GM12878 (cell line): ENCODE data around the gene STAT5A. TPM values are rescaled to one million over a fixed set of nuclear protein-coding genes. Genes with fewer than 3 reads are reported as not detected.

Source experiments
- ATAC-seq: fragments of 200-7000 bp; cut with Tn5 transposase; 3 replicates; pipeline ENCODE4 v1.9.1; 2020; ENCODE audit warnings: mild to moderate bottlenecking, moderate library complexity
- BruUV-seq: library from RNA; stranded (reverse); fragments of 400-500 nt; replicated peaks from 2 replicates; lab custom pipeline; 2021; lab: Mats Ljungman, UMichigan
- CTCF ChIA-PET: fragments of 300-600 bp; sonication (Branson Sonifier 250); formaldehyde crosslinking; extraction: SDS; loops from one replicate; lab custom pipeline; 2021; ENCODE audit warnings: inconsistent platforms; lab: Yijun Ruan, JAX
- POLR2A ChIA-PET: fragments of 350-600 bp; formaldehyde crosslinking; extraction: SDS; loops from one replicate; lab custom pipeline; 2021; ENCODE audit warnings: inconsistent platforms; lab: Charles Lee
- RAD21 ChIA-PET: fragments of 300-600 bp; sonication (Branson Sonifier 250); formaldehyde crosslinking; loops from one replicate; lab custom pipeline; 2023; ENCODE audit warnings: antibody characterized with exemption; ENCODE audit not compliant: unreplicated experiment; lab: Charles Lee
- SMC1A ChIA-PET: fragments of 300-600 bp; sonication (Branson Sonifier 250); formaldehyde crosslinking; loops from one replicate; lab custom pipeline; 2023; ENCODE audit not compliant: unreplicated experiment, uncharacterized antibody; lab: Charles Lee
- DNase-seq: peaks from one replicate; pipeline ENCODE4 v3.0.0-alpha.2; 2011; ENCODE audit warnings: low read depth, low spot score
- FAIRE-seq: peaks from 3 replicates; lab custom pipeline; 2011; peaks lifted over from hg19 to GRCh38; lab: Jason Lieb, UNC
- H2AFZ ChIP-seq: 2 replicates; pipeline ENCODE4 v1.6.0; 2011; ENCODE audit warnings: low read depth, low read length, control low read depth; ENCODE audit not compliant: control insufficient read depth
- H3K27ac ChIP-seq: 2 replicates; pipeline ENCODE4 v1.5.1; 2011; ENCODE audit warnings: control low read depth; ENCODE audit not compliant: control insufficient read depth, insufficient read depth
- H3K27me3 ChIP-seq, 2 experiments: replicated peaks in 1 of 2; 2 replicates each; pipeline versions ENCODE4 v1.6.0 to v1.6.1; 2011; ENCODE audit warnings: low read length in 1 of 2; ENCODE audit not compliant: control insufficient read depth in 2 of 2, insufficient read depth in 2 of 2
- H3K36me3 ChIP-seq, 2 experiments: 2 replicates each; pipeline ENCODE4 v1.5.1; 2011; ENCODE audit warnings: low read length in 1 of 2; ENCODE audit not compliant: control insufficient read depth in 2 of 2, insufficient read depth in 2 of 2
- H3K4me1 ChIP-seq: 2 replicates; pipeline ENCODE4 v1.6.1; 2011; ENCODE audit warnings: mild to moderate bottlenecking, low read length, moderate library complexity, mixed read lengths; ENCODE audit not compliant: control insufficient read depth, insufficient read depth
- H3K4me2 ChIP-seq: 2 replicates; pipeline ENCODE4 v1.6.0; 2011; ENCODE audit warnings: control low read depth; ENCODE audit not compliant: control insufficient read depth, insufficient read depth
- H3K4me3 ChIP-seq: fragments of 200-600 bp; sonication (generic); 2 replicates; pipeline ENCODE4 v1.5.1; 2016
- H3K79me2 ChIP-seq: 2 replicates; pipeline ENCODE4 v1.6.0; 2011; ENCODE audit warnings: low read length; ENCODE audit not compliant: control insufficient read depth, insufficient read depth
- H3K9ac ChIP-seq: 2 replicates; pipeline ENCODE4 v1.8.0; 2011; ENCODE audit warnings: low read length, control low read depth, mixed read lengths; ENCODE audit not compliant: control insufficient read depth, insufficient read depth
- H3K9me3 ChIP-seq: replicated peaks from 3 replicates; pipeline ENCODE4 v1.5.1; 2011; ENCODE audit warnings: mild to moderate bottlenecking, low read length; ENCODE audit not compliant: control insufficient read depth, insufficient read depth
- H4K20me1 ChIP-seq: 2 replicates; pipeline ENCODE4 v1.6.0; 2011; ENCODE audit not compliant: control insufficient read depth, insufficient read depth
- CREB1 ChIP-seq: IDR thresholded peaks from 2 replicates; pipeline ENCODE4 v1.6.1; 2012; ENCODE audit warnings: low read depth, mild to moderate bottlenecking, inconsistent platforms
- EP300 ChIP-seq, 2 experiments: fragments of 150-350 bp in 1 of 2; IDR thresholded peaks; 2 replicates each; pipeline ENCODE4 v1.6.1; 2011 to 2012; ENCODE audit warnings: low read depth in 2 of 2, low read length in 2 of 2, borderline replicate concordance in 1 of 2, improper control_type of control experiment in 1 of 2, inconsistent platforms in 1 of 2; ENCODE audit not compliant: control insufficient read depth in 1 of 2
- FOXK2 ChIP-seq: fragments of 450-650 bp; IDR thresholded peaks from 2 replicates; pipeline ENCODE4 v1.6.1; 2017; ENCODE audit warnings: mild to moderate bottlenecking, moderate library complexity
- HCFC1 ChIP-seq: fragments of 150-350 bp; IDR thresholded peaks from 2 replicates; pipeline ENCODE4 v1.6.1; 2014; ENCODE audit warnings: low read length
- JUND ChIP-seq: IDR thresholded peaks from 2 replicates; pipeline ENCODE4 v1.6.1; 2012; ENCODE audit warnings: low read depth, mild to moderate bottlenecking, low read length, improper control_type of control experiment, moderate library complexity
- KLF5 ChIP-seq: fragments of 450-650 bp; IDR thresholded peaks from 2 replicates; pipeline ENCODE4 v1.6.1; 2014; ENCODE audit warnings: mild to moderate bottlenecking; ENCODE audit not compliant: partially characterized antibody
- MTA3 ChIP-seq: IDR thresholded peaks from 2 replicates; pipeline ENCODE4 v1.6.1; 2012; ENCODE audit warnings: low read length, inconsistent platforms, borderline replicate concordance
- NFIC ChIP-seq: IDR thresholded peaks from 2 replicates; pipeline ENCODE4 v1.6.1; 2012; ENCODE audit warnings: low read depth, mild to moderate bottlenecking, inconsistent platforms, low read length, moderate library complexity
- POU2F2 ChIP-seq: IDR thresholded peaks from 3 replicates; pipeline ENCODE4 v1.6.1; 2011; ENCODE audit warnings: low read depth, mild to moderate bottlenecking, low read length, borderline replicate concordance
- TCF12 ChIP-seq: IDR thresholded peaks from 2 replicates; pipeline ENCODE4 v1.6.1; 2011; ENCODE audit warnings: low read depth, mild to moderate bottlenecking, low read length
- WRNIP1 ChIP-seq: IDR thresholded peaks from 2 replicates; pipeline ENCODE4 v1.6.1; 2011; ENCODE audit warnings: low read depth, low read length, improper control_type of control experiment, borderline replicate concordance
- WGBS: methylation state at CpG from one replicate; pipeline ENCODE4 v1.1.6; 2016; ENCODE audit warnings: low lambda C conversion rate; ENCODE audit not compliant: insufficient replicate concordance, insufficient coverage; ENCODE audit errors: missing lambda C conversion rate; 5-methylcytosine and 5-hydroxymethylcytosine counted together
- in situ Hi-C: fragments of 300-500 bp; cut with MboI; formaldehyde crosslinking; loops from 9 replicates; pipeline ENCODE4 v1.14.3; 2018; ENCODE audit warnings: mixed read lengths
- intact Hi-C: fragments of 100-400 bp; cut with micrococcal nuclease; formaldehyde crosslinking; loops from one replicate; pipeline ENCODE4 v1.14.2; 2022; ENCODE audit not compliant: unreplicated experiment
- polyA plus RNA-seq, 11 experiments: library from polyadenylated mRNA; depleted of rRNA in 4 of 11; unstranded in 6 of 11; stranded (reverse) in 5 of 11; fragments of >200 nt; fragmentation: Nextera tagmentation in 4 of 11; fragmentation: Illumina TruSeq in 1 of 11; extraction: Ambion mirVana in 4 of 11; extraction: Trizol in 1 of 11; gene quantifications; 1 replicate in 1 of 11; 2 replicates in 10 of 11; pipeline versions ENCODE4 v1.2.1 to v1.2.3, GENCODE V29; 2011 to 2016; ENCODE audit warnings: inconsistent platforms in 2 of 11, missing spikeins in 2 of 11, low read depth in 1 of 11
- total RNA-seq, 4 experiments: library from RNA; depleted of rRNA in 3 of 4; stranded (reverse); fragments of >200 nt in 3 of 4; fragmentation: Illumina TruSeq in 1 of 4; extraction: Trizol in 1 of 4; gene quantifications; 2 replicates each; pipeline versions ENCODE4 v1.2.1 to v1.2.3, GENCODE V29; 2013 to 2021
- TF ChIP-seq, protein P1 (sequence below): IDR thresholded peaks from 2 replicates; pipeline ENCODE4 v1.6.1; 2011; ENCODE audit warnings: borderline replicate concordance, low read depth, mild to moderate bottlenecking, moderate library complexity, low read length; ENCODE audit not compliant: insufficient read depth, poor library complexity, severe bottlenecking
- TF ChIP-seq, protein P2 (sequence below): fragments of 450-650 bp; IDR thresholded peaks from 2 replicates; pipeline ENCODE4 v1.6.1; 2017; ENCODE audit warnings: antibody characterized with exemption, mild to moderate bottlenecking, moderate library complexity
- TF ChIP-seq, protein P3 (sequence below): fragments of 450-650 bp; formaldehyde crosslinking; IDR thresholded peaks from 2 replicates; pipeline ENCODE4 v1.5.0; 2022; ENCODE audit warnings: mild to moderate bottlenecking, missing genetic modification characterization

STAT5A gene
- total and polyA plus RNA-seq, 10 of the 15 experiments (the other 5 are each of a cell fraction or from before 2014, with no cell fraction given) = 14.8 to 86.4 (median 41.5) TPM

DNA sequence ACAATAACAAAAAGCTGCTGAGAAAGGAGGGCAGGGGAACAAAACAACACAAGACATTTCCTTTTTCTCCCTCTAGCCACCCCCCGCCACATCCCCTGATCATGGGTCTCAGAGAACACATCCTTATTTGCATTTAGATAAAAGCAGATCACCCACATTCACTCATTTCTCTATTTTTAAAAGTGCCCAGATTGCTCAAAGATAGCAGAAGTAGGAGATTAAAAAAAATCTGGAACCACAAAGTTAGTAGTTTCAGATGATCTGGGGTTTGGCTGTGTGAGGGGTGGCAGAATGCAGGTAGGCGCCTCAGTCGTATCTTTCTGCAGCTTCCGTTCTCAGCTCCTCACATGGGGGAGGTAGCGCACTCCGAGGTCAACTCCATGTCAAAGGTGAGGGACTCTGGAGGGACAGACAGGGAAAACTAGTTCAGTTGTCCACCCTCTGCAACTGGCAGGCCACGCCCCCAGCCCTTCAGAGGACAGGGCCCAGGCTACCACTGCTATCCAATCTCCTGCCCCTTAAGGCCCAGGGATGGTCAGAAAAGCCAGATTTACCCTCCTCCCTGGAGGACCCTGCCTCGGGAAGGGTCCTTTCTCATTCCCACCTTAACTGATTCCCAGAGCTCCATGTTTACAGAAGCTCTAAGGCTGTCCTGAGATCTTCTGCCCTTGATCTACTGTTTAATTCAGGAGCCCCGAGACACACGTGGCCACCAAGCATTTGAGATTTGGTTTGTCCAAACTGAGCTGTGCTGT is 27.3 kb downstream of the STAT5A start:
- intact Hi-C loops = no loop called here
- no peak overlapping the region for H3K9ac ChIP-seq
- ChIA-PET CTCF (interaction anchor here (0.6 to 22.1 kb wide), 6 partner anchors 47 to 169 kb away, joined by 3 to 732 read pairs (median 4); partner anchors contain the start of gene GHDC), RAD21 (interaction anchor here (0.6 to 21.1 kb wide), 5 partner anchors 42 to 100 kb away, joined by 3 to 373 read pairs (median 4); partner anchors contain the start of gene STAT3), POLR2A (interaction anchor here (0.5 to 1.0 kb wide), 3 partner anchors 104 to 317 kb away, joined by 3 to 4 read pairs (median 3); no protein-coding TSS in a partner anchor), SMC1A (interaction anchor here (0.7 to 23.8 kb wide), 4 partner anchors 26 to 121 kb away, joined by 3 to 528 read pairs (median 6); partner anchors contain the start of genes GHDC and STAT3)
- no peaks in the 10 kb centered on the region for H3K27me3 ChIP-seq
- peaks cover 11 to 31% of the 10 kb centered on the region in 2 experiments; a peak in 3 of 4 replicates for H3K36me3 ChIP-seq
- H3K4me2 ChIP-seq = peak overlapping the region; percentile 62
- no TSS peak for BruUV-seq
- in situ Hi-C loops = no loop called here
- no peaks in the 10 kb centered on the region for H3K79me2 ChIP-seq
- ATAC-seq (peak; percentile 36), FAIRE-seq (peak; percentile 70), DNase-seq (peak; percentile 57)
- H3K4me3 ChIP-seq = no peak overlapping the region
- H4K20me1 ChIP-seq = no peaks in the 10 kb centered on the region
- no peaks in the 10 kb centered on the region for H3K9me3 ChIP-seq
- 52% methylated on average over 10 of the region's 10 CpGs for WGBS
- H2AFZ ChIP-seq = no peak overlapping the region
- peak overlapping the region; percentile 82 for H3K27ac ChIP-seq
- H3K4me1 ChIP-seq = peaks cover 49% of the 10 kb centered on the region
- TF ChIP-seq, protein P1, sequence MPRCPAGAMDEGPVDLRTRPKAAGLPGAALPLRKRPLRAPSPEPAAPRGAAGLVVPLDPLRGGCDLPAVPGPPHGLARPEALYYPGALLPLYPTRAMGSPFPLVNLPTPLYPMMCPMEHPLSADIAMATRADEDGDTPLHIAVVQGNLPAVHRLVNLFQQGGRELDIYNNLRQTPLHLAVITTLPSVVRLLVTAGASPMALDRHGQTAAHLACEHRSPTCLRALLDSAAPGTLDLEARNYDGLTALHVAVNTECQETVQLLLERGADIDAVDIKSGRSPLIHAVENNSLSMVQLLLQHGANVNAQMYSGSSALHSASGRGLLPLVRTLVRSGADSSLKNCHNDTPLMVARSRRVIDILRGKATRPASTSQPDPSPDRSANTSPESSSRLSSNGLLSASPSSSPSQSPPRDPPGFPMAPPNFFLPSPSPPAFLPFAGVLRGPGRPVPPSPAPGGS = no peak
- TF ChIP-seq FOXK2 (no peak), EP300 (IDR thresholded peaks at IDR 0.05; ENCODE audit: borderline replicate concordance in 1 of 2, control insufficient read depth in 1 of 2, low read depth in 2 of 2, low read length in 2 of 2) (no peak; a peak in 1 of 4 replicates), NFIC (peak; percentile 59; the same call in 1 of the 2 replicates), CREB1 (no peak; the same call in 1 of the 2 replicates), TCF12 (no peak), HCFC1 (no peak), JUND (no peak), KLF5 (no peak), WRNIP1 (no peak), POU2F2 (peak; percentile 62; the same call in 2 of the 3 replicates), MTA3 (no peak)
- TF ChIP-seq, protein P2, sequence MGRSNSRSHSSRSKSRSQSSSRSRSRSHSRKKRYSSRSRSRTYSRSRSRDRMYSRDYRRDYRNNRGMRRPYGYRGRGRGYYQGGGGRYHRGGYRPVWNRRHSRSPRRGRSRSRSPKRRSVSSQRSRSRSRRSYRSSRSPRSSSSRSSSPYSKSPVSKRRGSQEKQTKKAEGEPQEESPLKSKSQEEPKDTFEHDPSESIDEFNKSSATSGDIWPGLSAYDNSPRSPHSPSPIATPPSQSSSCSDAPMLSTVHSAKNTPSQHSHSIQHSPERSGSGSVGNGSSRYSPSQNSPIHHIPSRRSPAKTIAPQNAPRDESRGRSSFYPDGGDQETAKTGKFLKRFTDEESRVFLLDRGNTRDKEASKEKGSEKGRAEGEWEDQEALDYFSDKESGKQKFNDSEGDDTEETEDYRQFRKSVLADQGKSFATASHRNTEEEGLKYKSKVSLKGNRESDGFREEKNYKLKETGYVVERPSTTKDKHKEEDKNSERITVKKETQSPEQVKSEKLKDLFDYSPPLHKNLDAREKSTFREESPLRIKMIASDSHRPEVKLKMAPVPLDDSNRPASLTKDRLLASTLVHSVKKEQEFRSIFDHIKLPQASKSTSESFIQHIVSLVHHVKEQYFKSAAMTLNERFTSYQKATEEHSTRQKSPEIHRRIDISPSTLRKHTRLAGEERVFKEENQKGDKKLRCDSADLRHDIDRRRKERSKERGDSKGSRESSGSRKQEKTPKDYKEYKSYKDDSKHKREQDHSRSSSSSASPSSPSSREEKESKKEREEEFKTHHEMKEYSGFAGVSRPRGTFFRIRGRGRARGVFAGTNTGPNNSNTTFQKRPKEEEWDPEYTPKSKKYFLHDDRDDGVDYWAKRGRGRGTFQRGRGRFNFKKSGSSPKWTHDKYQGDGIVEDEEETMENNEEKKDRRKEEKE = no peak
- TF ChIP-seq, protein P3, sequence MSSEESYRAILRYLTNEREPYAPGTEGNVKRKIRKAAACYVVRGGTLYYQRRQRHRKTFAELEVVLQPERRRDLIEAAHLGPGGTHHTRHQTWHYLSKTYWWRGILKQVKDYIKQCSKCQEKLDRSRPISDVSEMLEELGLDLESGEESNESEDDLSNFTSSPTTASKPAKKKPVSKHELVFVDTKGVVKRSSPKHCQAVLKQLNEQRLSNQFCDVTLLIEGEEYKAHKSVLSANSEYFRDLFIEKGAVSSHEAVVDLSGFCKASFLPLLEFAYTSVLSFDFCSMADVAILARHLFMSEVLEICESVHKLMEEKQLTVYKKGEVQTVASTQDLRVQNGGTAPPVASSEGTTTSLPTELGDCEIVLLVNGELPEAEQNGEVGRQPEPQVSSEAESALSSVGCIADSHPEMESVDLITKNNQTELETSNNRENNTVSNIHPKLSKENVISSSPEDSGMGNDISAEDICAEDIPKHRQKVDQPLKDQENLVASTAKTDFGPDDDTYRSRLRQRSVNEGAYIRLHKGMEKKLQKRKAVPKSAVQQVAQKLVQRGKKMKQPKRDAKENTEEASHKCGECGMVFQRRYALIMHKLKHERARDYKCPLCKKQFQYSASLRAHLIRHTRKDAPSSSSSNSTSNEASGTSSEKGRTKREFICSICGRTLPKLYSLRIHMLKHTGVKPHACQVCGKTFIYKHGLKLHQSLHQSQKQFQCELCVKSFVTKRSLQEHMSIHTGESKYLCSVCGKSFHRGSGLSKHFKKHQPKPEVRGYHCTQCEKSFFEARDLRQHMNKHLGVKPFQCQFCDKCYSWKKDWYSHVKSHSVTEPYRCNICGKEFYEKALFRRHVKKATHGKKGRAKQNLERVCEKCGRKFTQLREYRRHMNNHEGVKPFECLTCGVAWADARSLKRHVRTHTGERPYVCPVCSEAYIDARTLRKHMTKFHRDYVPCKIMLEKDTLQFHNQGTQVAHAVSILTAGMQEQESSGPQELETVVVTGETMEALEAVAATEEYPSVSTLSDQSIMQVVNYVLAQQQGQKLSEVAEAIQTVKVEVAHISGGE (CRISPR knock-in tag) = no peak
